HepG2 (cell line): ENCODE measurements around the gene DSEL. TPM values are rescaled to one million over a fixed set of nuclear protein-coding genes. Genes with fewer than 3 reads are reported as not detected.

ENCODE experiments used
- ATAC-seq: fragments of 200-7000 bp; cut with Tn5 transposase; 3 replicates; pipeline ENCODE4 v1.9.1; 2020; ENCODE audit warnings: mild to moderate bottlenecking, moderate library complexity
- BruUV-seq: library from RNA; stranded (reverse); fragments of 400-500 nt; replicated peaks from 2 replicates; lab custom pipeline; 2021; lab: Mats Ljungman, UMichigan
- CTCF ChIA-PET: fragments of 300-600 bp; formaldehyde crosslinking; extraction: SDS; loops from one replicate; lab custom pipeline; 2021; ENCODE audit warnings: low total read pairs, inconsistent platforms, low intra/inter-chr PET ratio; lab: Yijun Ruan, JAX
- POLR2A ChIA-PET: fragments of 350-600 bp; sonication (Branson Sonifier 250); formaldehyde crosslinking; loops from one replicate; lab custom pipeline; 2020; ENCODE audit warnings: antibody characterized with exemption, inconsistent platforms; lab: Yijun Ruan, JAX
- DNase-seq: peaks from one replicate; pipeline ENCODE4 v3.0.0-alpha.2; 2015; ENCODE audit warnings: low spot score
- FAIRE-seq: peaks from 3 replicates; lab custom pipeline; 2011; peaks lifted over from hg19 to GRCh38; lab: Jason Lieb, UNC
- H2AFZ ChIP-seq: one replicate; pipeline ENCODE4 v1.6.1; 2011; ENCODE audit warnings: low read length, inconsistent platforms
- H3K27ac ChIP-seq: fragments of 300-600 bp; 3 replicates; pipeline ENCODE4 v1.8.0; 2011; ENCODE audit warnings: mixed run types, mild to moderate bottlenecking, mixed read lengths, low read length, inconsistent platforms; ENCODE audit not compliant: insufficient read depth; ENCODE audit errors: extremely low read length
- H3K27me3 ChIP-seq, 2 experiments: fragments of 200-600 bp in 1 of 2; 2 replicates in 1 of 2; 3 replicates in 1 of 2; pipeline versions ENCODE4 v1.6.0 to v1.8.0; 2011; ENCODE audit warnings: low read length in 2 of 2, mild to moderate bottlenecking in 2 of 2, moderate library complexity in 2 of 2, inconsistent platforms in 1 of 2; ENCODE audit not compliant: insufficient read depth in 2 of 2, control insufficient read depth in 1 of 2
- H3K36me3 ChIP-seq, 2 experiments: fragments of 200-600 bp in 1 of 2; replicated peaks in 1 of 2; 2 replicates in 1 of 2; 3 replicates in 1 of 2; pipeline versions ENCODE4 v1.5.1 to v1.8.0; 2011; ENCODE audit warnings: low read length in 2 of 2, inconsistent platforms in 1 of 2; ENCODE audit not compliant: insufficient read depth in 2 of 2, control insufficient read depth in 1 of 2
- H3K4me1 ChIP-seq: 2 replicates; pipeline ENCODE4 v1.5.1; 2012; ENCODE audit warnings: low read length, inconsistent platforms; ENCODE audit not compliant: insufficient read depth
- H3K4me2 ChIP-seq: 2 replicates; pipeline ENCODE4 v1.6.0; 2011; ENCODE audit warnings: low read depth, low read length, inconsistent platforms
- H3K4me3 ChIP-seq, 3 experiments: fragments of 200-600 bp in 1 of 3; sonication (generic), shearing (Covaris generic) in 1 of 3; replicated peaks in 1 of 3; 2 replicates each; pipeline ENCODE4 v1.5.1; 2011 to 2016; ENCODE audit warnings: low read length in 3 of 3, inconsistent platforms in 2 of 3, low read depth in 2 of 3, mild to moderate bottlenecking in 2 of 3, control low read depth in 1 of 3, mixed read lengths in 1 of 3; ENCODE audit not compliant: insufficient read depth in 1 of 3
- H3K79me2 ChIP-seq: one replicate; pipeline ENCODE4 v1.6.1; 2011; ENCODE audit warnings: low read length, inconsistent platforms; ENCODE audit not compliant: insufficient read depth
- H3K9ac ChIP-seq: 2 replicates; pipeline ENCODE4 v1.6.0; 2011; ENCODE audit warnings: mild to moderate bottlenecking, low read depth, low read length, inconsistent platforms; ENCODE audit not compliant: insufficient read depth
- H3K9me3 ChIP-seq: 2 replicates; pipeline ENCODE4 v1.5.1; 2012; ENCODE audit warnings: mild to moderate bottlenecking, low read length
- H4K20me1 ChIP-seq: 2 replicates; pipeline ENCODE4 v1.6.0; 2011; ENCODE audit warnings: inconsistent platforms, mild to moderate bottlenecking, low read length, moderate library complexity; ENCODE audit not compliant: insufficient read depth
- ARNT ChIP-seq: fragments of 450-650 bp; IDR thresholded peaks from 2 replicates; pipeline ENCODE4 v1.6.1; 2017
- ATF7 ChIP-seq, 2 experiments: fragments of 450-650 bp in 1 of 2; sonication (generic) in 1 of 2; formaldehyde crosslinking in 1 of 2; IDR thresholded peaks; 2 replicates each; pipeline versions ENCODE4 v1.4.0 to v1.6.1; 2016 to 2020; ENCODE audit warnings: antibody characterized with exemption in 1 of 2, mild to moderate bottlenecking in 1 of 2, missing genetic modification reagents in 1 of 2
- ESRRA ChIP-seq: sonication (generic); formaldehyde crosslinking; IDR thresholded peaks from 2 replicates; pipeline ENCODE4 v1.5.1; 2020; ENCODE audit warnings: mild to moderate bottlenecking, low read depth, missing genetic modification reagents
- HNRNPK ChIP-seq: fragments of 200-400 bp; formaldehyde crosslinking; IDR thresholded peaks from 2 replicates; pipeline ENCODE4 v1.6.1; 2018; ENCODE audit warnings: low read length, low read depth, moderate library complexity, mild to moderate bottlenecking; ENCODE audit not compliant: poor library complexity, severe bottlenecking
- HOXD1 ChIP-seq: sonication (generic); formaldehyde crosslinking; IDR thresholded peaks from 2 replicates; pipeline ENCODE4 v1.5.0; 2020; ENCODE audit warnings: missing genetic modification reagents
- KAT8 ChIP-seq: IDR thresholded peaks from 2 replicates; pipeline ENCODE4 v1.6.1; 2016; ENCODE audit warnings: missing genetic modification reagents, missing compliant biosample characterization
- KDM4B ChIP-seq: sonication (generic); formaldehyde crosslinking; IDR thresholded peaks from 2 replicates; pipeline ENCODE4 v1.4.0; 2020; ENCODE audit warnings: missing genetic modification reagents
- NBN ChIP-seq: fragments of 450-650 bp; conservative IDR thresholded peaks from 2 replicates; pipeline ENCODE4 v1.6.1; 2017
- NFIB ChIP-seq: sonication (generic); formaldehyde crosslinking; IDR thresholded peaks from 2 replicates; pipeline ENCODE4 v1.9.0; 2021; ENCODE audit warnings: missing genetic modification reagents, mild to moderate bottlenecking, borderline replicate concordance
- RCOR2 ChIP-seq: IDR thresholded peaks from 2 replicates; pipeline ENCODE4 v1.6.1; 2016; ENCODE audit warnings: missing biosample characterization, missing genetic modification reagents
- TARDBP ChIP-seq: sonication (generic); formaldehyde crosslinking; IDR thresholded peaks from 2 replicates; pipeline ENCODE4 v1.8.0; 2022; ENCODE audit warnings: mild to moderate bottlenecking, missing genetic modification reagents
- ZNF34 ChIP-seq: sonication (generic); formaldehyde crosslinking; IDR thresholded peaks from 2 replicates; pipeline ENCODE4 v1.4.0; 2020; ENCODE audit warnings: mild to moderate bottlenecking, missing genetic modification reagents, borderline replicate concordance
- ZNF441 ChIP-seq: sonication (generic); formaldehyde crosslinking; IDR thresholded peaks from 2 replicates; pipeline ENCODE4 v1.7.0; 2021; ENCODE audit warnings: missing genetic modification reagents, borderline replicate concordance
- ZNF550 ChIP-seq: sonication (generic); formaldehyde crosslinking; IDR thresholded peaks from 2 replicates; pipeline ENCODE4 v1.4.0; 2020; ENCODE audit warnings: mild to moderate bottlenecking, missing genetic modification reagents, borderline replicate concordance
- ZNF781 ChIP-seq: sonication (generic); formaldehyde crosslinking; IDR thresholded peaks from 2 replicates; pipeline ENCODE4 v1.5.1; 2020; ENCODE audit warnings: borderline replicate concordance, mild to moderate bottlenecking, missing genetic modification reagents; ENCODE audit errors: not compliant biosample characterization
- ZNF839 ChIP-seq: sonication (generic); formaldehyde crosslinking; IDR thresholded peaks from 2 replicates; pipeline ENCODE4 v1.4.0; 2020; ENCODE audit warnings: missing genetic modification reagents, mild to moderate bottlenecking, borderline replicate concordance
- WGBS: methylation state at CpG from one replicate; pipeline ENCODE4 v1.1.6; 2017; ENCODE audit warnings: low lambda C conversion rate; 5-methylcytosine and 5-hydroxymethylcytosine counted together
- in situ Hi-C: cut with HindIII; loops from 2 replicates; pipeline ENCODE4 v1.10.0; 2017; ENCODE audit warnings: low pct_unique_long_range_greater_than_20kb; ENCODE audit not compliant: extremely low pct_ligation_motif_present
- intact Hi-C: fragments of 100-400 bp; cut with micrococcal nuclease; formaldehyde crosslinking; loops from one replicate; pipeline ENCODE4 v1.10.0; 2022; ENCODE audit not compliant: unreplicated experiment
- polyA plus RNA-seq, 8 experiments: library from polyadenylated mRNA; depleted of rRNA in 3 of 8; stranded (reverse) in 7 of 8; unstranded in 1 of 8; fragments of >200 nt; fragmentation: Illumina TruSeq in 4 of 8; extraction: Trizol in 4 of 8; gene quantifications; 2 replicates each; pipeline versions ENCODE4 v1.2.1 to v1.2.3, GENCODE V29; 2011 to 2016; ENCODE audit warnings: low read depth in 4 of 8, missing spikeins in 1 of 8, mixed read lengths in 1 of 8; ENCODE audit not compliant: insufficient read depth in 1 of 8
- total RNA-seq, 5 experiments: library from RNA; depleted of rRNA; stranded (reverse); fragments of >200 nt; fragmentation: Illumina TruSeq; extraction: Trizol; gene quantifications; 2 replicates each; pipeline ENCODE4 v1.2.3, GENCODE V29; 2016; ENCODE audit warnings: low read depth in 1 of 5
- TF ChIP-seq, protein P1 (sequence below): sonication (generic); formaldehyde crosslinking; IDR thresholded peaks from 2 replicates; pipeline ENCODE4 v1.4.0; 2020; ENCODE audit warnings: low read depth, mild to moderate bottlenecking, missing genetic modification reagents
- TF ChIP-seq, protein P2 (sequence below): IDR thresholded peaks from 2 replicates; pipeline ENCODE4 v1.6.1; 2016; ENCODE audit warnings: missing compliant biosample characterization, missing genetic modification reagents, borderline replicate concordance

Gene DSEL
- total and polyA plus RNA-seq, 2 of the 13 experiments (the other 11 are each of a cell fraction or from before 2014, with no cell fraction given), result 0.07 to 0.11 TPM

DNA sequence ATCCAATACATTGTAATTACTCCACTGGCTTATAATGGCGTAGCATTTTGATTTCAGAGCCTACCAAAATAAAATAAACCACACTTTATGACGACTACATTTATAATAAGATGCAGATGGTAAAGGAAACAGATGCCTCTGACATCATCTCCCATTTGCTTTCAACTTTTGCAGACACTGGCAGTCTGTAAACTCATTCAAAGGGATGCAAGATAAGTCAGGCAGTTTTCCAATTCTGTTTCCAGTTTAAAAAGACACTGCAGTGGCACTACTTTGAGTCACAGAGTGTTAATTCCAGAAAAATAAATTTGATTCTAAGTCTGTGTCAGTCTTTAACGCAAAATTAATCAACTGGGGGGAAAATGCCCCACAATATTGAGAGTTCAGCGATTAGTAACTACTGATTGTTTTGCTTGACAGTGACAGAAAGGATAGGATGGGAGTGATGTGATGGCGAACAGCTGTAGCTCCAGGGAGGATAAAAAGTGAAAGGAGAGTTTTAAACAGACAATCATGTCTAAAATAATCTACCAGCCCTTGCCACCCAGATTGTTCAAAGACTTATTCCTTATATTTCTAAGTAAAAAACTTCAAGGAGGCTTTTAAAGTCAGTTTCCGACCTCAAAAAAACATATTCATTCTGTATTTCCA is 6.7 kb downstream of the DSEL start:
- no peak overlapping the region for H3K27ac ChIP-seq
- no peak overlapping the region for H3K4me3 ChIP-seq
- CTCF ChIA-PET, result no interaction called here
- no peak for ATAC-seq
- H3K4me2 ChIP-seq, result no peak overlapping the region
- POLR2A ChIA-PET, result no interaction called here
- no peak overlapping the region for H2AFZ ChIP-seq
- no peaks in the 10 kb centered on the region for H3K36me3 ChIP-seq
- 2% methylated on average over 6 of the region's 6 CpGs for WGBS
- no peak for FAIRE-seq
- no TSS peak for BruUV-seq
- no peaks in the 10 kb centered on the region for H4K20me1 ChIP-seq
- in situ Hi-C loops, result loop anchor here (10.0 kb wide), 1 partner anchor 1115 kb away; no protein-coding TSS in a partner anchor
- DNase-seq, result no peak
- H3K4me1 ChIP-seq, result no peaks in the 10 kb centered on the region
- no peaks in the 10 kb centered on the region; a peak in 1 of 5 replicates for H3K27me3 ChIP-seq
- intact Hi-C loops, result loop anchor here (10.0 kb wide), 2 partner anchors 125 to 1205 kb away; partner anchors contain the start of gene TMX3
- no peaks in the 10 kb centered on the region for H3K79me2 ChIP-seq
- H3K9me3 ChIP-seq, result no peaks in the 10 kb centered on the region
- no peak for TF ChIP-seq ZNF550 (CRISPR knock-in tag)
- no peak for TF ChIP-seq HNRNPK
- no peak for TF ChIP-seq ZNF34 (CRISPR knock-in tag)
- TF ChIP-seq RCOR2, result no peak
- TF ChIP-seq NFIB (CRISPR knock-in tag), result no peak
- no peak overlapping the region for H3K9ac ChIP-seq

DNA sequence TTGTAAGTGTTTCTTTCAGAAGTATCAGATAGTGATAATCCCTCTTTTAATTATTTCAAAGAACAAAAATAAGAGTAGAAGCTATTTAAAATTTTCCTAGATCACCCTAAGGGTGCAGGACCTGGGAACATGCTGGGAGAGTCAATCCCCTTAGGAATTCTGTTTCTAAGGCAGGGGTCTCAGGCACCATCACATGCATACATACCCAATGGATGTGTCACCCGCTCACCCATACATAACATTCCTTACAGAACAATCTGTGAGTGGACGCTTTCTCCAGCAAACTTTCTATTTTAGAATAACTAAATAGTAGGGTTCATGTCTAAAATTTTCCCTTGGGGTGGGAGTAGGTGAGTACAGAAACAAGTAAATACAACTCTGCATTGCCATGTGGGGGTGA is 8.4 kb downstream of the DSEL start:
- BruUV-seq, result no TSS peak
- ChIA-PET CTCF (no interaction called here), POLR2A (no interaction called here)
- Histone ChIP-seq H3K79me2 (no peaks in the 10 kb centered on the region), H3K4me3 (no peak overlapping the region), H2AFZ (no peak overlapping the region), H3K27ac (no peak overlapping the region), H3K4me1 (no peaks in the 10 kb centered on the region), H3K4me2 (no peak overlapping the region), H3K9ac (no peak overlapping the region), H4K20me1 (no peaks in the 10 kb centered on the region), H3K36me3 (no peaks in the 10 kb centered on the region), H3K9me3 (no peaks in the 10 kb centered on the region), H3K27me3 (no peaks in the 10 kb centered on the region; a peak in 1 of 5 replicates)
- no peak for ATAC-seq
- FAIRE-seq, result no peak
- no peak for DNase-seq
- intact Hi-C loops, result no loop called here
- WGBS, result 5% methylated on average over 2 of the region's 2 CpGs
- in situ Hi-C loops, result no loop called here
- TF ChIP-seq, protein P1, sequence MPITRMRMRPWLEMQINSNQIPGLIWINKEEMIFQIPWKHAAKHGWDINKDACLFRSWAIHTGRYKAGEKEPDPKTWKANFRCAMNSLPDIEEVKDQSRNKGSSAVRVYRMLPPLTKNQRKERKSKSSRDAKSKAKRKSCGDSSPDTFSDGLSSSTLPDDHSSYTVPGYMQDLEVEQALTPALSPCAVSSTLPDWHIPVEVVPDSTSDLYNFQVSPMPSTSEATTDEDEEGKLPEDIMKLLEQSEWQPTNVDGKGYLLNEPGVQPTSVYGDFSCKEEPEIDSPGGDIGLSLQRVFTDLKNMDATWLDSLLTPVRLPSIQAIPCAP (CRISPR knock-in tag), result no peak
- no peak for TF ChIP-seq ZNF839
- no peak for TF ChIP-seq KAT8 (CRISPR knock-in tag)
- TF ChIP-seq ZNF441, result no peak
- no peak for TF ChIP-seq ESRRA (CRISPR knock-in tag)
- TF ChIP-seq TARDBP, result no peak
- TF ChIP-seq NBN, result no peak
- no peak for TF ChIP-seq KDM4B (CRISPR knock-in tag)
- no peak for TF ChIP-seq HOXD1
- TF ChIP-seq ZNF781 (CRISPR knock-in tag), result no peak
- TF ChIP-seq, protein P2, sequence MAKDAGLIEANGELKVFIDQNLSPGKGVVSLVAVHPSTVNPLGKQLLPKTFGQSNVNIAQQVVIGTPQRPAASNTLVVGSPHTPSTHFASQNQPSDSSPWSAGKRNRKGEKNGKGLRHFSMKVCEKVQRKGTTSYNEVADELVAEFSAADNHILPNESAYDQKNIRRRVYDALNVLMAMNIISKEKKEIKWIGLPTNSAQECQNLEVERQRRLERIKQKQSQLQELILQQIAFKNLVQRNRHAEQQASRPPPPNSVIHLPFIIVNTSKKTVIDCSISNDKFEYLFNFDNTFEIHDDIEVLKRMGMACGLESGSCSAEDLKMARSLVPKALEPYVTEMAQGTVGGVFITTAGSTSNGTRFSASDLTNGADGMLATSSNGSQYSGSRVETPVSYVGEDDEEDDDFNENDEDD (CRISPR knock-in tag), result no peak
- no peak for TF ChIP-seq ARNT
- TF ChIP-seq ATF7 (IDR thresholded peaks at IDR 0.05), result no peak
- no peak for TF ChIP-seq ATF7 (CRISPR knock-in tag; IDR thresholded peaks at IDR 0.05)
